A549 treated with AZD9567 at 1 μM for 4 hours (cell line): Measurements from ENCODE around the gene LRR1. TPM values are rescaled to one million over a fixed set of nuclear protein-coding genes. Genes with fewer than 3 reads are reported as not detected.

Experiments
- total RNA-seq: library from RNA; stranded (reverse); fragments of 200-300 nt; extraction: Qiagen RNA extraction; gene quantifications from 5 replicates; pipeline ENCODE4 v1.2.3, GENCODE V29; 2022; ENCODE audit not compliant: insufficient read depth

The LRR1 gene, protein sequence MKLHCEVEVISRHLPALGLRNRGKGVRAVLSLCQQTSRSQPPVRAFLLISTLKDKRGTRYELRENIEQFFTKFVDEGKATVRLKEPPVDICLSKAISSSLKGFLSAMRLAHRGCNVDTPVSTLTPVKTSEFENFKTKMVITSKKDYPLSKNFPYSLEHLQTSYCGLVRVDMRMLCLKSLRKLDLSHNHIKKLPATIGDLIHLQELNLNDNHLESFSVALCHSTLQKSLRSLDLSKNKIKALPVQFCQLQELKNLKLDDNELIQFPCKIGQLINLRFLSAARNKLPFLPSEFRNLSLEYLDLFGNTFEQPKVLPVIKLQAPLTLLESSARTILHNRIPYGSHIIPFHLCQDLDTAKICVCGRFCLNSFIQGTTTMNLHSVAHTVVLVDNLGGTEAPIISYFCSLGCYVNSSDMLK
- 44.8 to 53.5 TPM (median 51.0 TPM) in 5 replicates for total RNA-seq

DNA sequence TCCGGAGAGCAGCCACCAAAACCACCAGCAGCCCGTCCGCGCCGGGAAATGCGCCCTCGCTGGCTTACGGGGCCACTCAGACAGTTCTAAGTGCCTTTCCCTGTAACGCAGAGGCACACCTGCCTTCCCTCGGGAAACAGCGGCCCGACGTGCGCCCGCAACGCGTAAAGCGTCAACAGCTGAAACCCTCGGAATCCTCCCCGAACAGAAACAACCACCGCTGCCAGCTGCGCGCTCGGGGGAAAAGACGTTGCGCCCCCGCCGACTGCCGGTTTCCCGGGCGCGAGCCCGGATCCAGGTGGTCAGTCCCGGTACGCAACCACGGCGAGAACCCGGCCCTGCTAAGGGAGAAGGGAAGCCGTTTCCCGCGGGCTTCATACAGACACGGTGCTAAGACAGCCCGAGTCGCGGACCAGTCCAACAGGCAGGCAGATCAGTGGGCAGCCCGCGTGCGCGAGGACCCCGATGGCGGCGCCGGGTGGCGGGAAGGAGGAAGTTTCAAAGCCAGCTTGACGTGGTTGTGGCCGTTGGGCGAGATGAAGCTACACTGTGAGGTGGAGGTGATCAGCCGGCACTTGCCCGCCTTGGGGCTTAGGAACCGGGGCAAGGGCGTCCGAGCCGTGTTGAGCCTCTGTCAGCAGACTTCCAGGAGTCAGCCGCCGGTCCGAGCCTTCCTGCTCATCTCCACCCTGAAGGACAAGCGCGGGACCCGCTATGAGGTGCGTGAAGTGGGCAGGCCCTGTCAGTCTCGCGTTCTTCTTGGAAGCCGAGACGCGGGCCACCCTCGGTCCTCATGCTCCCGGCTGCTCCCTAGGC is at the start of gene LRR1:
Gene LRR1, plus strand, starts transcription at position 456 of the 816 bp plus-strand sequence. Its CDS starts 81 bp downstream, at position 537.

DNA sequence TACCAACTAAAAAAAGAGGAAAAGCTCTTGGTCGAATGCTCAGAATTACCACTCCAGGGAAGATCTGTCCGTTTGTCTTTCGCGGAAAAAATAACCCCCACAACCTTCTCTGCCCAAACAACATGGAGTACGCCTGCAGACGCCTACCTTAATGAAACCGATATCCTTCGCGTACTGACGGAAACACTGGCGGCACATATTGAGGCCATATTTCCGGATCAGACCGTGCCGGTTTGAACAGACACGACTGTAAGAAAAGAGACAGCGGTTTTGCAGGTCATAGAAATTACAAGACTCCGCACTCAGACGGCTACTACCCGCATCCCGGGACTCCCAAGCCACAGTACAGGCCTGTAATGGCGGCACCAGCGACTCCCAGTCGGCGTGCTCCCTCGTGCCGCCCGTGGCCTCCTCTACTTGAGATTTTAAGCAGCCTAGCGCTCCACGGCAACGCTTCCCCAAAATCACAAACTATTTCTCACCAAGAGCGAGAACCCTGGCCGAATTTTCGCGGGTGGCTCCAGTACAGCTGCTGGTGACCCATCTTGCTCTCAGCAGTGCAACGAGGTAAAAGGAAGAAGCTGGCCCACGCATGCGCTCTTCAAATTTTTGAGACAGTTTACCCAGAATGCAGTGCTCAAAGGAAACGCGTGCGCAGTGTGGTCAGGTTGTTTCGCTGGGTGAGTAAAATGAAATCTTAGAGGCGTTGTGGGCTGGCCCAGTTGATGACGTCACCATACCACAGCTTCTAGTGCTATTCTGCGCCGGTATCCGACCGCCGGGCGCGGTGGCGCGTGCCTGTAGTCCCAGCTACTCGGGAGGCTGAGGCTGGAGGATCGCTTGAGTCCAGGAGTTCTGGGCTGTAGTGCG is 12.7 kb upstream of the LRR1 start, which contains the start of gene RPS29:
Gene RPS29, minus strand, starts transcription at position 578 of the 870 bp plus-strand sequence. Its CDS starts 34 bp downstream, at position 544.

DNA sequence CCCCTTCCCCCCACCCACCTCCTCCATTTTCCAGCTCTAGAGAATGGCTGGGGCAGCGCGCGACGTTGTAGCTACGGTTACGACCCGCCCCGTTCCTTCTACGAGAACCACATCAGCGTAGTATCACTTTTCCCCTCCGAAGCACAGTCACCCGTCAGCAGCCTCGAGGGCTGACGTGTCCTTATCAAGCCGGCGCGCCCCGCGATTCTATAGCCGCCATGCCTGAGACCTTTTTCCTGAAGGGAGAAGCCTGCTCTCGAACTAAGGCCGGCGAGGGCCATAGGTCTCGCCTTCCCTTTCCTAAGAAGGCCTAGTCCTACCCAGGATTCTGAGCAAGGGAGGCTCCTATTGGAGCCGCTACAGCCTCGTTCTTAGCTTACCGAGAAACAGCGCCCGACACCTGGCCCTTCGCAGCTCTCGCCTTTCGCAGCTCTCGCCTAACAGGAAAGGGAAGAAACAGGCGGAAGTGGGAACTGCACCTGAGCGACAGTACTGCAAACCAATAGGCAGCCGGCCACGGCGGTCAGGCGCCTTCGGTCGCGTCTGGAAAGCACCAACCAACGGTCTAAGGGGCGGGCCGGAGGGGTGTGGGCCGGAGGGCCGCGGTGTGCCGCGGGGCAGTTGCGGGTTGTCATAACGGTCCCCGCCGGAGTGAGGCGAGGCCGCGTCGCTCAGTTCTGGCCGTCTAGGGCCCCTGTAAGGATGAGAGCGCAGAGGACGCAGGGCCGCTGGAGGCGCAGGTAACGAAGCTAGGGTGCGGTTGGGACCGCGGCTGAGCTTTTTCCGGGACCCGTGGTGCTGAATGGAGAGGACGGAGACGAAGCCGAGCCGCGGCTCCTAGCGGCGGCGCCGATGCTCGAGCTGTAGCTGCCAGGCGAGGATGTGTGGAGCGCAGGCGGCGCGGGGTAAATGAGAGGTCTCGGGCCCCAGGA is 21.7 kb downstream of the LRR1 start, which contains the start of the genes MGAT2 and RPL36AL:
Gene MGAT2, plus strand, starts transcription at position 618 of the 932 bp plus-strand sequence. CDS start 470 bp downstream, outside the sequence.
Gene RPL36AL, minus strand, starts transcription at position 445 of the 932 bp plus-strand sequence. CDS start 1,522 bp downstream, outside the sequence.

DNA sequence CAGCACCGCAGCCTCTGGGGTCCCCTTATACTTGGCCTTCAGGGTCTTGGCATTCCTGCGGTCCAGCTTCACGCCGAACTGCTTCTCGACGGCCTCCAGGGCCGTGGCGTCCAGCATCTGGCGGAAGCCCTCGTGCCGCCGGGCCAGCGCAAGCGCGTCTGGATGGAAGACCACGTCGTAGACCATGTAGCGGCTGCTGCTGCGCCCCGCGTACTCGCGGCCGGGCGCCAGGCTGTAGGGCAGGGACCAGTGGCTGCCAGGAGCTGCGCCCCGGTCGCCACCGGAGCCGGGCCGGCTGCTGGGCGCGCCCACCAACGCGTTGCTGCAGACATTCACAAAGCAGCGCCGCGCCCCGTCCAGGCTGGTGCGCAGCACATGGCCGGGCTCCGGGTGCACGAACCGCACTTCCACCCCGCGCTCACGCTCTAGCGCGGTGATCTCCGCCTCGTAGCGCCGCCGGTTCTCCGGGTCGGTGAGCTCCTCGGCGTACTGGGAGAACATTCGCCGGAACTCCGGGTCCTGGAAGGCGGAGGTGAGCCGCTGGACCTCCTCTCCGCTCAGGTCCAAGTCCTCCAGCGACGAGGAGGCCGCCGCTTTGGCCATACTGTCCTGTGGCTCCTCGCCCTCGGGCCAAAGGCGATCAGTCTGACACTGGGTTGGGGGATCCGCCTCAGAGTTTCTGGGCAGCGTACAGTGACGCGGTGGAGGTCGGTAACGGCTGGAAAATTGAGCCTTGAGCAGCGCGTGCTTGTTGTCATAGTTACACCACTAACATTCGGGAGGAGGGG is 36.0 kb downstream of the LRR1 start, which contains the start of gene DNAAF2:
Gene DNAAF2, minus strand, starts transcription at position 698 of the 788 bp plus-strand sequence. Its CDS starts 95 bp downstream, at position 603.

Other genes starting within 250 kb of the LRR1 start
- 4,195 to 4,741 TPM (median 4,367 TPM) in 5 replicates for gene RPS29, start 12.6 kb upstream of the LRR1 start, total RNA-seq
- 426 to 453 TPM (median 441 TPM) in 5 replicates for gene RPL36AL, start 21.7 kb downstream of the LRR1 start, total RNA-seq
- 47.2 to 59.3 TPM (median 52.5 TPM) in 5 replicates for gene MGAT2, start 21.9 kb downstream of the LRR1 start, total RNA-seq
- 11.5 to 12.8 TPM (median 12.5 TPM) in 5 replicates for gene DNAAF2, start 36.3 kb downstream of the LRR1 start, total RNA-seq
- 10.3 to 17.4 TPM (median 13.2 TPM) in 5 replicates for gene POLE2, start 89.3 kb downstream of the LRR1 start, total RNA-seq
- gene KLHDC1, start 94.2 kb downstream of the LRR1 start, total RNA-seq, result 0.14 to 0.50 TPM (median 0.30 TPM) in 4 of 5 replicates, not detected in the other
- 29.6 to 36.5 TPM (median 32.3 TPM) in 5 replicates for gene KLHDC2, start 169.2 kb downstream of the LRR1 start, total RNA-seq